NCI-H2196 (cell line): Measurements from ENCODE around the gene PMCH.
"Not testable (repeated sequence)": the region's sequence is repeated elsewhere in the genome, so short reads cannot be mapped to it uniquely, and the experiment has no call there.

Experiments used
- DNase-seq: peaks from one replicate; lab custom pipeline; 2025; ENCODE audit not compliant: unreplicated experiment; lab: John Stamatoyannopoulos, UW

PMCH gene, protein sequence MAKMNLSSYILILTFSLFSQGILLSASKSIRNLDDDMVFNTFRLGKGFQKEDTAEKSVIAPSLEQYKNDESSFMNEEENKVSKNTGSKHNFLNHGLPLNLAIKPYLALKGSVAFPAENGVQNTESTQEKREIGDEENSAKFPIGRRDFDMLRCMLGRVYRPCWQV

GRCh38 chr12:102197789-102198188, at the start of gene PMCH:
Gene PMCH, minus strand, starts transcription at chr12:102197833. Its CDS starts 63 bp downstream, at chr12:102197770.
- no peak for DNase-seq

DNA sequence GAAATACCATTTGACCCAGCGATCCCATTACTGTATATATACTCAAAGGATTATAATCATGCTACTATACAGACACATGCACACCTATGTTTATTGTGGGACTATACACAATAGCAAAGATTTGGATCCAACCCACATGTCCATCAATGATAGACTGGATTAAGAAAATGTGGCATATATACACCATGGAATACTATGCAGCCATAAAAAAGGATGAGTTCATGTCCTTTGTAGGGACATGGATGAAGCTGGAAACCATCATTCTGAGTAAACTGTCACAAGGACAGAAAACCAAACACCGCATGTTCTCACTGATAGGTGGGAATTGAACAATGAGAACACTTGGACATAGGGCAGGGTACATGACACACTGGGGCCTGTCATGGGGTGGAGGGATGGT, 43.2 kb upstream of the PMCH start:
- DNase-seq, result not testable (repeated sequence)

GRCh38 chr12:102234599-102234998, 37.0 kb upstream of the PMCH start:
- no peak for DNase-seq

DNA sequence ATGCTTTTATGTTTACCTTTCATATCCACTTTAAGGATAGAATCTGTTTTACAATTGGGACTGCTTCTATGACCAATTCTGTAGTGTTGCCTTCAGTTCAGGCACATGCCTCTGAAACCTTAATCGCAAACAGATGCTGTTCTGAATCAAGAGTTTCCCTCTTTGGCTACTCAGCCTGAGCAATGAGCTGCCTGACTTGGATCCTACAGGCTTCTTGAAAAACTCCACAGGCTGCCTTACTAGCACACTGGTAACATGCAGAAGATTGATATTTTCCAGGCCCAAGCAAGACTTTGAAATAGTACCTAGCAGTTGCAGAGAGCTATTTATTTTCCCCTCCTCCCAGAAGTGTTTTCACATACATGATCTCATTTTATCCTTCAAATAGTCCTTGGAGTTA, 34.8 kb upstream of the PMCH start:
- no peak for DNase-seq

DNA sequence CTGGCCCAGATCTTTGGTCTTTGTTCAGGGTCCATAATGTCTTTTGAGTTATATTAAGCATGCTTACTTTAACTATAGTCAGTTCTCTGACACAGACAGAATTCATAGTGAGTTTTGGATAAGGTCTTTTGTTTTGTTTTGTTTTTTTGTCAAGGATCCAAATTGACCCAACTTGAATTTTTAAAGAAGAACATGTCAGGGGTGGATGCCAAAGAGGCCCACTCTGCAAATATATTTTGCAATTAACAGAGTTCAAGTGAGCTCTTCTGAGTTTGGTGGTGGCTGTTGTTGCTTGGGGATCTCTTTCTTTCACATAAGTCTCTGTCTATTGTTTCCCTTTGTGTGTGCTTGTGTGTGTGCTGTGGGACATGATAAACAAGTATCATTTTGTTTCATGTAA, 34.4 kb upstream of the PMCH start:
- no peak for DNase-seq

DNA sequence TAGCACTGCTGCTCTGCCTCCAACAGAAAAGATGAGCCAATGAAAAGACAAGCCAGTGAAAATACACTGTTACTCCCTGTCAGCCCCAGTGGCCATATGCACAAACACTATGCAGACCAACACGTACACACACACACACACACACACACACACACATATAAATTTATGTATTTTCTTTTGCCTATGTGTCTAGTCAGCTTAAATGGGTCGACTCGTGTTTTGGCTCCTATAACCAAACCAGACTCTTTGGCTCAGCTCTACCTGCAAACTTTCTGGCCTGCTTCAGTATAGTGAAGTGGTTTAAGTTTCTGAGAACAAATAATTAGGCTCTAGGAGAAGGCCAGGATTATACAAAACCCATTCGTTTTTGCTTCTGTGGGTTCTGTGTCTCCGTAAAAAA, 30.3 kb upstream of the PMCH start:
- DNase-seq, result no peak

- no peak for DNase-seq
Measured at GRCh38 chr12:102220736-102221135, 23.1 kb upstream of the PMCH start.

- no peak for DNase-seq
Measured at GRCh38 chr12:102215992-102216691, 18.5 kb upstream of the PMCH start.

DNA sequence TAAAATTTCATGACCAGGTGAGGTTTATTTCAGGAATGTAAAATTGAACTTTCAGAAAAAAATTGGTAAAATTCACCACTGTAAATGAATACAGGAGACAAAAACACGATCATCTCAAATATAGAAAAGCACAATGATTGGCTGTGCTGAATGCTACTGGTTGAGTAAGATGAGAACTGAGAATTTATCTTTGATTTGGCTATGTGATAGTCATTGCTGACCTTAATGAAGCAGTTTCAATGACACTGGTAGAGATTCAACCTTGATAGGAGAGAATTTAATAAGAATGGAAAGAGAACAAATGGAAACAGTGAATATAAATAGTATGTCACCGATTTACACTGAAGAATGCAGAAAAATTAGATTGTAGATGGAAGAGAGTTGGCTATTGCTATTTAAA, 6.4 kb upstream of the PMCH start:
- DNase-seq, result no peak

DNA sequence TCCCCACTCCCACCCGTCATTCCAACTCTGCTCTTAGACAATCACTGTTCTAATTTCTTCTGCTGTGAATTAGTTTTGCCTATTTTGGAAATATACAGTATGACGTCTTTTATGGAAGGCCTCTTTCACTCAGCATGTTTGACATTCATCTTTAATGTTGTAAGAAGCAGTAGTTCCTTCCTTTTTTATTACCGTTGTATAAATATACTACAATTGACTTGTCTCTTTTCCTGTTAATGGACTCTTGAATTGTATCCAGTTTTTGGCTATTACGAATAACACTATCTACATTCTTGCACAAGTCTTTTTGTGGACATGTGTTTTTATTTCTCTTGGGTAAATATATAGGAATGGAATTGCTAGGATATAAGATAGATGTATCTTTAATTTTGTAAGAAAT, 4.9 kb upstream of the PMCH start:
- DNase-seq, result no peak

DNA sequence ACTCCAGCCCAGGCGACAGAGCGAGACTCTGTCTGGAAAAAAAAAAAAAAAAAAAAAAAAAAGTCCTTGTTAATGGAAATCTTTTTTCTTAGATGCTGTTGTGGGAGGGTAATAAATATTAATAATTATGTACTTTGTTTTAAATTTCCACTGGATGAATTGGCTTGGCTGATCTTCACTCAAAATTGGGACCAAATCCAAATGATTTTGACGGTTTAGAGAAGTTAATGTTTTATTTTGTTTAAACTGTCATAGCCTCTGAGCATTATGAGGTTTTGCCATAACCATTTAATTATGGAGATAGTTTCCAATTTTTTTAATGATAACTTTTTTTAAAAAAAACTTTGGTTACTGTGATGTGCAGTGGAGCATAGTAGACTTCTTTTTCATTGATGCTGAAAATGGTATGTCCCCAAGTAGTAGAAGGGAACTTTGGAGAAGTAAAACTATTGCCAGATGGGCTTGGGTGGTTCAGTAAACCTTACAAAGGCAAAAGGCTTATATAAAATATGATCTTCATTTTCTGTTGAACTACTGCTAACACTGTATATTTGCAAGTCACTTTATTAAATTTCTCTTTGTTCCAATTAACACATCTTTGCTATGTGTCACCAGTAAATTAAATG, 3.9 kb upstream of the PMCH start:
- no peak for DNase-seq

- no peak for DNase-seq
Measured at GRCh38 chr12:102195826-102196225, 1.8 kb downstream of the PMCH start.

DNA sequence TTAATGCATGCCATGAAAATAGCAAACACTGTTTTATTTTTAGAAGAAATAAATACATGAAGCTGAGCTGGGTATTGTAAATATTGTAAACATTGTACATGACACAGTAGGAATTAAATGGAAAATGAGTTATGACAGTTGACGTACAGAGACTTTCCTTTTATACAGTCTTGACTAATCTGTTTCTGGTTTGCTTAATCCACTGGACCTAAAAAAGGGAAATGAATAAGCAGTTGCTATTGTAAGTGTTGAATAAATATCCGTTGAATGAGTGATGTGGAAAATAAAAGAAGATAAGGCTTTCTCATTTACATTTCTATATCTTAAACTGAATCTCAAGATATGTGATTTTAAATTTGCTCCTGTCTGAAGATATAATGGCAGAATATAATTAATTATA, 15.0 kb downstream of the PMCH start:
- DNase-seq, result no peak

DNA sequence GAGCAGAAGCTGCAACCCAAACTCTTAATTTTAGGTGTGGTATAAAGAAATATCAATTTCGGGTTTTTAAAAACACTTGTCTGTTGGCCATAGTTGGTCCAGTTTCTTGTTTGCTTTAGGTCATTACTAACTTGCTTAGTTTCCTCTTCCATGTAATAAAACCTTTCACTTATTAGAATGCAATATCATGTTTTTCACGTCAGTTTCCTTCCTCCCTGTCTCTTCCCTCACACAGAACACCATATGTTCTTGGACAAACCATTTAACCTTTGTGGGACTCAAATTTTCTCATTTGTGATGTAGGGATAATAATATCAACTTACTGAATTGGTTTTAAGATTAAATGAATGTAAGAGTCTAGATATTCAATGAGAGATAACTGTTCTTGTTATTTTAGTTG, 22.9 kb downstream of the PMCH start:
- no peak for DNase-seq

- DNase-seq, result no peak
Measured at GRCh38 chr12:102174117-102174516, 23.5 kb downstream of the PMCH start.

- no peak for DNase-seq
Measured at GRCh38 chr12:102172436-102172835, 25.2 kb downstream of the PMCH start.

GRCh38 chr12:102171951-102172350, 25.7 kb downstream of the PMCH start:
- no peak for DNase-seq

DNA sequence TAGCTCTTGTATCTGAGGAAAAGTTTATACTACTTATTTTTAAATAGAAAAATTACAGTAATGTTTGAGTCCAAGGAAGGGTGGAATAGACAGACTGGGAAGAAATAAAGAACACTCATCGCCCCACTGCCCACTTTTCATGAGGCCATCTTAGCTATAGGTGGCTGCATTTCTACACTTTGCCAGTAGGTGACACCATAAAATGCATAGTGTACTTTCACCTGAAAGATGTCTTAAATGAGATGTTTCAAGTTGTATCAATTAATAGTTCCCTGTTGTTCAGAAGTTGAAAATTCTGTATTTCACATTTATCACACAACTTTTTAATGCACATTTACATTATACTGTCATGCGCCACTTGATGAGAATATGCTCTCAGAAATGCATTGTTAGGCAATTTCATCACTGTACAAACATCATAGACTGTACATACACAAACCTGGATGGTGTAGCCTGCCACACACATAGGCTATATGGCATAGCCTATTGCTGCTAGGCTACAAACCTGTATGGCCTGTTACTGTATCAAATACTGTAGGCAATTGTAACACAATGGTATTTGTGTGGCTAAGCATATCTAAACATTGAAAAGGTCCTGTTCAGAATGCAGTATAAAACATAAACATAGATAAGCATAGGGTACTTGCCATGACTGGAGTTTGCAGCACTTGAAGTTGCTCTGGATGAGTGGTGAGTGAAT, 27.6 kb downstream of the PMCH start:
- no peak for DNase-seq

- no peak for DNase-seq
Measured at GRCh38 chr12:102167821-102168604, 29.6 kb downstream of the PMCH start.

- DNase-seq, result no peak
Measured at GRCh38 chr12:102163383-102163782, 34.2 kb downstream of the PMCH start.

GRCh38 chr12:102155206-102155605, 42.4 kb downstream of the PMCH start:
- DNase-seq, result not testable (repeated sequence)
